Left colon (tissue), 2 donors: ENCODE data around the gene ESR1. TPM values are rescaled to one million over a fixed set of nuclear protein-coding genes. Genes with fewer than 3 reads are reported as not detected.
"Not testable (repeated sequence)": the region's sequence is repeated elsewhere in the genome, so short reads cannot be mapped to it uniquely, and the experiment has no call there.

ENCODE experiments used
- ATAC-seq: fragments of 200-7000 bp; cut with Tn5 transposase; one replicate; pipeline ENCODE4 v1.9.1; 2020; ENCODE audit warnings: mild to moderate bottlenecking, moderate library complexity
- DNase-seq, 2 donors: peaks; one replicate each; pipeline ENCODE4 v3.0.0-alpha.2; 2020
- intact Hi-C, 2 donors: fragments of 100-400 bp; cut with DNase I in 1 of 2; cut with micrococcal nuclease in 1 of 2; formaldehyde crosslinking; loops; one replicate each; pipeline versions ENCODE4 v1.11.2 to v1.14.0; 2022; cut with DNase I, micrococcal nuclease
- total RNA-seq, 2 donors: library from RNA; stranded (reverse); fragmentation: NEBNext Ultra II Directional; extraction: Animal tissue kit (Norgen Biotek cat#: 25700); gene quantifications; one replicate each; pipeline ENCODE4 v1.2.1, GENCODE V29; 2021
- donor health status: DM: no; HTN: no; CAD: no.
- donor health status: DM: yes; HTN: yes; CAD: no.

The ESR1 gene
- total RNA-seq, 2 donors from 2014 or later, result 0.18 to 0.70 TPM

GRCh38 chr6:151948002-151948743 lies 140.7 kb downstream of the ESR1 start:
- ATAC-seq, result no peak
- intact Hi-C loops, result no loop called here
- no peak for DNase-seq

GRCh38 chr6:151958332-151958731 lies 150.8 kb downstream of the ESR1 start:
- DNase-seq (no peak), ATAC-seq (no peak)
- intact Hi-C loops, result no loop called here

GRCh38 chr6:151959086-151959485 lies 151.6 kb downstream of the ESR1 start:
- intact Hi-C loops, result no loop called here
- ATAC-seq (no peak), DNase-seq (no peak)

GRCh38 chr6:151961809-151962208 lies 154.3 kb downstream of the ESR1 start:
- DNase-seq, result no peak
- ATAC-seq, result no peak
- intact Hi-C loops, result no loop called here

- intact Hi-C loops, result no loop called here
- ATAC-seq, result no peak
- DNase-seq, result no peak
These were observed 154.9 kb downstream of the ESR1 start for GRCh38 chr6:151962246-151962846.

- DNase-seq (no peak), ATAC-seq (no peak)
- intact Hi-C loops, result no loop called here
These were observed 155.5 kb downstream of the ESR1 start for GRCh38 chr6:151963001-151963400.

- ATAC-seq, intact Hi-C loops, DNase-seq: not testable (repeated sequence)
These were observed 156.9 kb downstream of the ESR1 start for GRCh38 chr6:151964412-151964811.

GRCh38 chr6:151974061-151974617 lies 166.7 kb downstream of the ESR1 start:
- ATAC-seq, result no peak
- intact Hi-C loops, result no loop called here
- DNase-seq, result no peak

GRCh38 chr6:151975795-151976194 lies 168.3 kb downstream of the ESR1 start:
- DNase-seq (no peak), ATAC-seq (no peak)
- intact Hi-C loops, result no loop called here

- ATAC-seq, intact Hi-C loops, DNase-seq: not testable (repeated sequence)
These were observed 180.7 kb downstream of the ESR1 start for GRCh38 chr6:151988199-151988598.

- no peak for ATAC-seq
These were observed 184.6 kb downstream of the ESR1 start for GRCh38 chr6:151992091-151992490.

GRCh38 chr6:151993364-151993763 lies 185.9 kb downstream of the ESR1 start:
- intact Hi-C loops, result no loop called here
- DNase-seq (no peak), ATAC-seq (no peak)

More at GRCh38 chr6:151992091-151992490, 184.6 kb downstream of the ESR1 start:
- DNase-seq, result no peak
- intact Hi-C loops, result no loop called here

GRCh38 chr6:151998784-151999183 lies 191.3 kb downstream of the ESR1 start:
- ATAC-seq (no peak), DNase-seq (no peak)
- intact Hi-C loops, result no loop called here

GRCh38 chr6:151999194-151999593 lies 191.7 kb downstream of the ESR1 start:
- no peak for ATAC-seq
- DNase-seq, result no peak
- intact Hi-C loops, result no loop called here

- DNase-seq (no peak), ATAC-seq (no peak)
- intact Hi-C loops, result no loop called here
These were observed 193.9 kb downstream of the ESR1 start for GRCh38 chr6:152001408-152001807.

GRCh38 chr6:152002306-152002705 lies 194.8 kb downstream of the ESR1 start:
- ATAC-seq (no peak), DNase-seq (no peak)
- intact Hi-C loops, result no loop called here

- intact Hi-C loops, result no loop called here
- DNase-seq (no peak), ATAC-seq (no peak)
These were observed 196.6 kb downstream of the ESR1 start for GRCh38 chr6:152004036-152004566.

GRCh38 chr6:152004896-152005295 lies 197.4 kb downstream of the ESR1 start:
- DNase-seq, result no peak
- no peak for ATAC-seq
- intact Hi-C loops, result no loop called here

- no peak for DNase-seq
- intact Hi-C loops, result no loop called here
- ATAC-seq, result no peak
These were observed 201.3 kb downstream of the ESR1 start for GRCh38 chr6:152008779-152009178.

- intact Hi-C loops, result no loop called here
- DNase-seq (no peak), ATAC-seq (no peak)
These were observed 204.7 kb downstream of the ESR1 start for GRCh38 chr6:152012227-152012626.
